NCI-H146 treated with DMSO at 0.1 percent for 48 hours (cell line): ENCODE measurements around the gene DNM3.

Experiments
- DNase-seq: peaks from one replicate; lab custom pipeline; 2025; ENCODE audit not compliant: unreplicated experiment; lab: John Stamatoyannopoulos, UW

Gene DNM3

DNA sequence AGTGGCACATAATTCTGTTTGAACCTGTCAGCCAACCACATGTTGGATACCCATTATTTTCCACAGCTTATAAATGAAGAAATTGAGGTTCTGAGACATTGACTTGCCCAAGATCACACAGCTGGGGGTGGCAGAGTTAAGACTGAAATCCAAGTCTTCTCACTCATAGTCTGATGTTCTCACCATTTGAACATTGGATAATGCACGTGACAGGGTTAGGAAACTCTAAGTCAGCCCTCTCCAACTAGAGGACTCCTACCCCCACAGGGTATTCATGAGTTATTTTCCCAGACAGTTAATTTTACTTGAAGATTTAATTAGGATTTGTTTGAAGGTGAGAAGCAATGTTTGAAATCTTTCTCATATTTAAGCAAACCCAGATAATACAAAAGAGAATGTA is 541.1 kb downstream of the DNM3 start:
- DNase-seq: no peak

GRCh38 chr1:172382990-172383389 is 541.7 kb downstream of the DNM3 start:
- DNase-seq: no peak

GRCh38 chr1:172383536-172383935 is 542.2 kb downstream of the DNM3 start:
- DNase-seq: no peak

- no peak for DNase-seq
Observed at GRCh38 chr1:172384656-172385055, 543.4 kb downstream of the DNM3 start.

- no peak for DNase-seq
Observed at GRCh38 chr1:172386046-172386445, 544.7 kb downstream of the DNM3 start.

GRCh38 chr1:172388490-172388889 is 547.2 kb downstream of the DNM3 start:
- DNase-seq: no peak

DNA sequence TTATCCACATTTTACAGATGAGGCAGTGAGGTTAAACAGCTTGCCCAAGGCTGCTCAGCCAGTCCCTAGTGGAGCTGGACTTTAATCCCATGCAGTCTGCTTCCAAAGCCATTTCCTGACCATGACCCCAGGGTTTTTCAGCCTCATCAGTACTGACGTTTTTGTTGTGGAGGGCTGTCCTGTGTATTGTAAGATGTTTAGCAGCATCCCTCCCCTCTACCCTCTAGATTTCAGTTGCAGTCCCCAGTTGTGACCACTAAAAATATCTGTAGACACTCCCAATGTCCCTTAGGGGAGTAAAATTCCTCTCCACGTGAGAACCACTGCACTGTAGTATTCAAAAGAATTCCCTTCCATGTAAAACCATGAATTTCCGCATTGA is 549.0 kb downstream of the DNM3 start:
- DNase-seq: no peak

GRCh38 chr1:172390683-172391551 is 549.6 kb downstream of the DNM3 start:
- DNase-seq: no peak

DNA sequence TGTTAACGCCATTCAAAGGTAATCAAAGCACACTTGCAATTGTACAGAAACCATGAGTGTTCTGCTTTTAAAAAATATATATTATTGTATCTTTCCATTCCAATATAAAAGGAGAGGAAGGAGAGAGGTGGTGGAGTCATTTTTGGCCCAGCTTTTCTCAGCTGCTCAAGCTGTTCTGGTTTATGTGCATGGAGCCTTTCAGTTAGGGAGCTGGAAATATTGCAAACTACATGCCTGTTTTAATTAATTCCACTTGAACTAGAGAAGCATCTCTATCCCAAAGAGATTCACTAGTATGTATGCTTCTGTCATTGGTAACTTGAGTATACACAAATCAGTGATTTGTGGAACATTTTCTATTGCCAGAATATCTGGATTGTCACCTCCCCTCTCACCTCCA is 550.7 kb downstream of the DNM3 start:
- no peak for DNase-seq

DNA sequence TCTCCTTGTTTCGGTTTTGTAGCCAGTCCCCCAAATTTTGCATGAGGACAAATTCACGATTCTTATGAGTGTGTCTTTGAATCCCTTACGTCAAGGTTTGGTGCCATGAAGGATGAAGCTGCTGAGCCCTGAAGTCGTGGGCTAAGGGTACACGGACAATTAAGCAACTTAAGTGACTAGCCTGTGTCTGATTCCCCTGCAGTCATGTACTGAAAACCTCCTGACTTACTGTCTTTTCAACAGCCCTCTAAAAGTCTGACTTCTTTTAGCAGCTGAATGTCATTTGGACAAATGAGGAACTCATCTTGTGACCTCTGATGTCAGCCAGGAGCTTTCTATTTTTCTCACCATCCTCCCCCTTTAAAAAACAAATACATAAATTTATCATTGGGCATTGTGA is 552.1 kb downstream of the DNM3 start:
- no peak for DNase-seq

DNA sequence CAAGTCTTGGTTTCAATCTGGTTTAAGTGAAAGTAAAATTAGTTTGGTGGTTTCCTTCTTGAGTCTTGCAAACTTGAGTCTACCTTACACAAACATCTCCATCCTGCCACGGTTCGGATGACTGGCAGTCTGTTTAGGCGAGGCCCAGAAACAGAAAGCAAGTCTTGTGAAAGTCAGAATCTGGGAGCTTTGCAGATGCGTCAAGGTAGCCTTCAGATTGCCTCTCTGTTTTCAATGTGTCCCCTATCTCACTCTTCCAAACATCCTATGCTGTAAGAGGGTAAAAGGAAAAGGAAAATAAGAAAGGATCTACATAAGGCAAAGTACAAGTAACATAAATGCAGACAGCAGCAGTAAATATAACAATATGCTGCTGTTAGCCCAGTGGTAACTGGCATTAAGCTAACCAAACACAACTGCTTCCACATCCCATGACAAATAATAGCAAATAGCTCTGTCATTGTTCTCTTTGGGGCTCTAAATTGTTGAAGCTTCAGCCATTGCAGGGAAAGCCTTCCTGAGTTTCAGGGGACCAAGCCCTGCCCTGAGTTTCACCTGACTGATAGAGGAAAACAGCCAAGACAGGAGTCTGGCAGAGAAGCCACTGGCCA is 552.9 kb downstream of the DNM3 start:
- DNase-seq: no peak

- DNase-seq: no peak
Observed at GRCh38 chr1:172394811-172395210, 553.5 kb downstream of the DNM3 start.

DNA sequence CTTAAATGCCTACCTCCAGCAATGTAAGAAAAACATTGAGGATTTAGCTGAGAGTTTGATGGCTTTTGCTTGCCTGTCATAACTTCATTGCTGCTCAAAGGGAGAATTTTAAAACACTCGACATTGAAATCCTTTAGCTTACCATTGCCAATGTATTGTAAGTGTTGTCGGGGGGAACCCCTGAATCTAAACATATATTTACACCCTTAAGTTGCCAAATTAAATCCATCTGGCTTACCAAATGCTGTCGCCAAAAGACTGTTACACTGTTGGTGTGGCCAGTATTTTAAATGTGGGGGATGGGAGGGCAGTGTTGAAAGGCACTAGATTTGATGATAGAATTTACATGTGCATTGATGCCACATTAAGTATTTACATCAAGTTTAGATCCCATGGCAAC is 554.3 kb downstream of the DNM3 start:
- no peak for DNase-seq

DNA sequence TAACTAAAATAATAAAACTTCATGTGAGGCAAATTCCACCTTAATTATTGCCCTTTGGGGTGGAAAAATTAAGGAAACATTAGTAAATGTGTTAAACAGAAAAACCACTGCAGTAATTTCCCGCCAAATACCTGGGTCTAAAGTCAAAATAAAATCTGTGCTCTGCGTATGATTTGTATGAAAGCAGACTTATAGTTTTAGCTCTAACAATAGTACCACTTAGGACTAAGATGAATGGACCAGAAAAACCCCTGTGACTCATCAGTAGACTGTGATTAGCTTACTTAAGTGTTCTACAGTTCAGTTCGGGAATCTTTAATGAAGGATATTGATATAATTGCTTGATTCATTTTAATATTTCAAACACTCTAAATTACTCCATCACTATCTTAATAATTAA is 555.9 kb downstream of the DNM3 start:
- no peak for DNase-seq

- no peak for DNase-seq
Observed at GRCh38 chr1:172397633-172398032, 556.3 kb downstream of the DNM3 start.

DNA sequence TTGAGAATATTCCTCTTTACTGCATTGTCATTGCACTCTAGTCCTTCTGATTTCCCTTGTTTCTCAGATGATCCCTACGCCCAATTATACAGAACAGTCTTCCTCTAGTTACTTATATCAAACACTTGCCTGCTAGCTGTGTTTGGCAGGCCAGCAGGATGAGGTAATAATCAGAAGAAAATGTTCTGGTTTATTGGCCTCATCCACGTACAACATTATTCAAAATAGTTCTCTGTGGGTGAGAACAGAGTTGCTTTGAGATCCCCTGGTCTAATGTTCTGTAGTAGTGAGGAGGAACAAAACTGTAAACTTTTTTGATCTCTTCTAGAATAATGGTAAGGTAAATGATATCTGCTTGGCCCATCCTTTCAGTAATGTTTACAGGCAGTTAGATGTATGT is 556.9 kb downstream of the DNM3 start:
- DNase-seq: no peak

GRCh38 chr1:172398970-172399755 is 557.9 kb downstream of the DNM3 start:
- DNase-seq: peak; percentile 59

- no peak for DNase-seq
Observed at GRCh38 chr1:172399756-172400721, 558.7 kb downstream of the DNM3 start.

GRCh38 chr1:172400722-172401105 is 559.4 kb downstream of the DNM3 start:
- DNase-seq: no peak

GRCh38 chr1:172401477-172401876 is 560.2 kb downstream of the DNM3 start:
- no peak for DNase-seq

DNA sequence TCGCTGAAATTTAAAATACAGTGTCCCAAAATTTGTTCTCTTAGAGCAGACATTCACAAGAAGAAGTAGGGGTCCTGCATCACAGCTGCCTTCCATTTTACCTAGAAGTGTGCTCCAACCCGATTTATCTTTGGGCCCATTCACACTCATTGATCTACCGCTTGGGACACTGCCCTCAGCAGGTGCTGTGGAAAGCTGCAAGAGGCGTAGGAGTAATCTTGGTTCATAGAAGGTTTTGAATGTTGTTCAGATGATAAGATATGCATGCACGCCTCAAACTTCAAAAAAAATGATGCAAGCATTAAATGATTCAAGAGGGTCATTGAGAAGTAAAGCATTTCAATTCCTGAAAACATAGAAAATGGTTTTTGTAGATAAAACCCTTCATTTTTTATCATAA is 560.6 kb downstream of the DNM3 start:
- no peak for DNase-seq
